Endometrial microvascular endothelial cells (primary cell): Measurements from ENCODE around the gene PMAIP1. TPM values are rescaled to one million over a fixed set of nuclear protein-coding genes. Genes with fewer than 3 reads are reported as not detected.
"Not testable (repeated sequence)": the region's sequence is repeated elsewhere in the genome, so short reads cannot be mapped to it uniquely, and the experiment has no call there.

Source experiments
- in situ Hi-C: cut with HindIII; loops from 2 replicates; pipeline ENCODE4 v1.10.0; 2017; ENCODE audit warnings: low sequenced_read_pairs, low pct_unique_long_range_greater_than_20kb; ENCODE audit errors: inconsistent ontology term
- total RNA-seq: library from RNA; depleted of rRNA; stranded (reverse); fragments of >200 nt; gene quantifications from one replicate; pipeline ENCODE4 v1.2.3, GENCODE V29; 2015; ENCODE audit errors: inconsistent ontology term

The PMAIP1 gene
- 38.9 TPM for total RNA-seq

DNA sequence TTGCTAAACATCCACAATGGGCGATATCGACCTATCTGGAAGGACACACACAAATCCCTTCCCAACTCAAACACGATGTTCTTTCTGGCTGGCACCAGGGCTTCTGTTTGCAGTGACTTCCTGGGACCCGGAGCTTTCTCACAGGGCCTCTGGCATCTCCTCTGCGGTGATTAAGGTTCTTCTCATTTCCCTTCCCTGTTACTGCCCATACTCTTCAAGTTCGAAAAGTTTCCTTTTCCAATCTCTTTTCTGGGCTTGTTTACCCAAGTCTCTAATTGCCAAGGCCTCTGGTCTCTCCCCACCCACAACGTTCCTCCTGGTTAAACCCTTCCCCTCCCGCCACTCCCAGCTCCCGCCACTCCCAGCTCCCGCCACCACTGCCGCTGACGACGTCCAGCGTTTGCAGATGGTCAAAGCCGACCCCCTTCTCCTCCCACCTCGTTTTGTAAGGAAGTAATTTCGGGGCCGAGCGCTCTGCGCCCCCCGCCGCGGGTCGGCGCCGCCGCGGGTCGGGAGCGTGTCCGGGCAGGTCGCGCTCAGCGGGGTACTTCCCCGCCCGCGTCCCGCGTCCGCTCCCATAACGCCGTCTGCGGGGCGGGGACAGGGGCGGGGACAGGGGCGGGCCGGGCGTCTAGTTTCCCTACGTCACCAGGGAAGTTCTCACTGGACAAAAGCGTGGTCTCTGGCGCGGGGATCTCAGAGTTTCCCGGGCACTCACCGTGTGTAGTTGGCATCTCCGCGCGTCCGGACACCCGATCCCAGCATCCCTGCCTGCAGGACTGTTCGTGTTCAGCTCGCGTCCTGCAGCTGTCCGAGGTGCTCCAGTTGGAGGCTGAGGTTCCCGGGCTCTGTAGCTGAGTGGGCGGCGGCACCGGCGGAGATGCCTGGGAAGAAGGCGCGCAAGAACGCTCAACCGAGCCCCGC lies at the start of gene PMAIP1:
Gene PMAIP1, plus strand, starts transcription at position 699 of the 924 bp plus-strand sequence. Its CDS starts 182 bp downstream, at position 881.
- in situ Hi-C loops: no loop called here

- in situ Hi-C loops: no loop called here
Measured at GRCh38 chr18:59851784-59852399, 47.9 kb upstream of the PMAIP1 start.

GRCh38 chr18:59852548-59852947 lies 47.2 kb upstream of the PMAIP1 start:
- in situ Hi-C loops: no loop called here

DNA sequence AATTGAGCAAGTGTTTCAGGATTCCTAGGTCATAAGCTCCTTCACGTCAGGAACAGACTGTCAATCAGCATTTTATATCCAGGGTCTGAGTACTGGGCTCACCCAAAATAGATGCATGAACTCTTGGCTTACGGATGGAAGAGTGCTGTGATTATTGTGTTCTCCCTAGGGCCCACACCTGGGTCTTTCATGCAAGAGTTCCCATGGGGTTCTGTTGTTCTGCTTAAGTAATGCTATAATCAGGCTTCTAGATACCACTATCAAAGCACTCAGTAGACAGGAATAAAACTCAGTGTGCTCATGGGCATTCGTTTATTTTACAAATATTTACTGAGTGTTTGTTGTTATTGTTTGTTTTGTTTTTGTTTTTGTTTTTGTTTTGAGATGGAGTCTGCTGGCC lies 46.4 kb upstream of the PMAIP1 start:
- in situ Hi-C loops: no loop called here

GRCh38 chr18:59853988-59854387 lies 45.8 kb upstream of the PMAIP1 start:
- in situ Hi-C loops: not testable (repeated sequence)

DNA sequence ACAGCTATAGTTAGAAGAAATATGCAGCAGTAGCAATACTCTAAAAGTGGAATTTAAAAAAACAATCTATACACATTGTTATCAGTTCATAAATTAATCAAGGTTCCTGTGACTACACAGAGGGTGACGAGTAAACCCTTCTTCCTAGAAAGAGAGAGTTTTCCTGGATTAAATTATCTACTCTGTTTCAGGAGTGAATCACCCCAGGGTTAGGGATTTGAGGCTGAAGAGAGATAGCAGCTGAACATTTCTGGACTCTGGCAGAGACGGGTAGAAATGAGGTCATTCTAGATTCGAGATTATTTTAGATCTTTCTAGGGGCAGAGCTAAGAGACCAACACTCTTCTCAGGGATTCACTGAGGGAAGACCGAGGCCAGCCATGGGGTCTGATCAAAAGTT lies 38.8 kb upstream of the PMAIP1 start:
- in situ Hi-C loops: no loop called here

DNA sequence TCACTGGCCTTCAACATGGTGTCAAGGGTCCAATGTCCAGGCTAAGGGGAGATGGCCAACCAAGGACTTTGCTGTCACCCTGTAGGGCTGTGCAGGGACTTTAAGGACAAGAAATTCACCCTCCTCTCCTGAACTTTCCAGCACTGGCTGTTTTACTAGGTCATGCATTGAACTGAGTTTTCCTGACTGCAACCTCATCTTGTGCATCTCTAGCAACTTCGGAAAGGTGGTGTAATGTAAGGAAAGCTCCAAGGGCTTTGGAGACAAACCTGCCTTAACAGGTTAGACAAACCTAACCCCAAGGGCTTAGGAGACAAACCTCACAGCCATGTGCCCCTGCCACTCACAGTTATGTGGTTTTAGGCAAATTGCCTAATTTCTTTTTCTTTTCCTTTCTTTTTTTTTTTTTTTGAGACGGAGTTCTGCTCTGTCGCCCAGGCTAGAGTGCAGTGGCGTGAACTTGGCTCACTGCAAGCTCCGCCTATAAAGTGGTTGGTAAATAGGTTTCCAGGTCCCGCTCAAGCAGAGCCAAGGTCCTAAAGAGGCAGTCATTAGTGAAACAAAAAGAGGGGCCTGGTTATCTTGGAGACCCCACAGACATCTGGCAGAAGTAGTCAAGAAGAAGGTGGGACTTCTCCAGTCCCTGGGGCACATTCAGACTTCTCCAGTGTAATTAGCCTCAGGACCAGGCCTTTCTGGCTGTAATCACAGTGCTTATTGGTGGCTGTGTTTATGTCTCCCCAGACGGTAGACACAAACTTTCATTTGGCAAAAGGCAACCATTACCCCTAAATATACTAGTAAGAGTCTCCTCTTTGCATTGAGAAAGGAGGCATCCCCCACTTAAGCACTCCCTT lies 37.6 kb upstream of the PMAIP1 start:
- in situ Hi-C loops: no loop called here

DNA sequence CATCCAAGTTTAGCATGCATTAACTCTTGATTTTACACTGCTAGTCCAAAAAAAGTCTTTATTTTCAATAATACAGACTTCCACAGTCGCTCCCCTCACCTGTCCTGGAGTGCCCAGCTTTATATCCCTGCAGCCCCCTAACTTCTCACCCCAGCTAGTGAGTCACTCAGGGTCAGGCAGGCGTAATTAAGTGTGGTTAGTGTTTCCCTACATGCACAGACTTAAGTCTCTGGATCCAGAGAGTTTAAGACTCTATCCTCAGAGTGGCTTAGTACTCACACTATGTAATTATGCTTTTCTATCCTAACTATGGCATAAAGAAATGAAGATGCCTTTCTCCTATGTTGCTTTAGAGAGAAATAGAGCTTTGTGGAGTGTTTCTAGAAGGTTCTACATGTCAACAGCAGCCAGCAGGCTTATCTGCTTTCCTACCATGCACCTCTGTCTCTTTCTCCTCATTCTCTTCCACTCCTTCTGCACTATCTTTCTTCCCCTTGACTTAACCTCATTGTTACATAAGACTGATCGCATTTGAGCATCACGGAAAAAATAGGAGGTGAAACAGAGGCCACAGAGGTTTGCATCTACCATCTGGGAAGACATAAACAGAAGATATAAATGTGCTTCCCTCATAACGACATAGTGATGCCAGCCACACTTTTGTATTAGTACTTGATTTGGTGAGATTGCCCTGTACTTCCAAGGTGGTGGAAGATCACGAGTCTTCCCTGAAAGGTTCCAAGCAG lies 34.4 kb upstream of the PMAIP1 start:
- in situ Hi-C loops: no loop called here

GRCh38 chr18:59866551-59867269 lies 33.1 kb upstream of the PMAIP1 start:
- in situ Hi-C loops: no loop called here

DNA sequence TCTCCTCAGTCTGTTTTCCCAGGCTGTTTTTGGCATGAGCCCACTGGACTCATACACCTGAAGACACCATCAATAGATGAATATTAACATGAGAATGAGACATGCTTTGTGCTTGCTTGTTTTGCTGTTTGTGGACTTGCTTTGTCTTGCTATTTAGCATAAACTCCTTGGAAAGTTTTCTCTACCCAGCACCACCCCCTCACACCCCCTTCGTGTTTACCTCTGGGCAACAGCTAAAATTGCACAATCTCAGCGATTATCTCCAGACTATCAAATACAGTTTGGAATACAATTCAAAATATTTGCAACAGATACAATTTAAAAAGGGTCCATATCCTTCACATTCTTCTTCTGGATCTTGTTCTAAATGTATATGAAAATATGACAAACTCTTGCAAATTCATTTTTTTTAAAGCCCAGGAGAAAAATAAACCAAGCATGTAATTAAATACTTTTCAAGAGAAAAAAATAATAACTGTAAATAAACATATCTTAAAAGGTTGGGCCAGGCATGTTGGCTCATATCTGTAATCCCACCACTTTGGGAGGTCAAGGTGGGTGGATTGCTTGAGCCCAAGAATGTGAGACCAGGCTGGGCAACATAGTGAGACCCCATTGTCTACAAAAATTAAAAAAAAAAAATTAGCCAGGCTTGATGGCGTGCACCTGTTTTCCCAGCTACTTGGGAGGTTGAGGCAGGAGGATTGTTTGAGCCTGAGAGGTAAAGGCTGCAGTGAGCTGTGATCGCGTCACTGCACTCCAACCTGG lies 32.3 kb upstream of the PMAIP1 start:
- in situ Hi-C loops: no loop called here

GRCh38 chr18:59870623-59871130 lies 29.1 kb upstream of the PMAIP1 start:
- in situ Hi-C loops: no loop called here

DNA sequence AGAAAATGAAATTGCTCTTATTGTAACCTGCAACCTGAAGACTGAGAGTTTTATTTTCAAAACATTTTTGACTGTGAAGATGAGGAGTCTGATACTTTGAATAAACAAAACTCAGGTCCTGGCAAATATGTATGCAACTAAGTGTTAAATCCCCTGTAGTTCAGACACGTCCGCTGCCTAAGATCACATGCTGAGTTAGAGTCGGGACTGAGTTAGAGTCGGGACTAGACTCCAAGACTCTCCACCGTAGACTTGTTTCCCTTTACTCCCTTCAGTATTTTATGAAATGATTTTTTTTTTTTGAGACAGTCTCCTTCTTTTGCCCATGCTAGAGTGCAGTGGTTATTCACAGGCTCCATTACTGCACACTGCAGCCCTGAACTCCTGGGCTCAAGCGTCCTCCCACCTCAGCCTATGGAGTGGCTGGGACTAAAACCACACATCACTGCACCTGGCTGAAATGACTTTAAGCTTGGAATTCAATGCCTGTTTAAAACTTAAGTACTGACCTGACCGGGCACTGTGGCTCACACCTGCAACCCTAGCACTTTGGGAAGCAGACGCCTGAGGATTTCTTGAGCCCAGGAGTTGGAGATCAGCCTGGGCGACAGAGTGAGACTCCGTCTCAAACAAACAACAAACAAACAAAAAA lies 28.0 kb upstream of the PMAIP1 start:
- in situ Hi-C loops: no loop called here

DNA sequence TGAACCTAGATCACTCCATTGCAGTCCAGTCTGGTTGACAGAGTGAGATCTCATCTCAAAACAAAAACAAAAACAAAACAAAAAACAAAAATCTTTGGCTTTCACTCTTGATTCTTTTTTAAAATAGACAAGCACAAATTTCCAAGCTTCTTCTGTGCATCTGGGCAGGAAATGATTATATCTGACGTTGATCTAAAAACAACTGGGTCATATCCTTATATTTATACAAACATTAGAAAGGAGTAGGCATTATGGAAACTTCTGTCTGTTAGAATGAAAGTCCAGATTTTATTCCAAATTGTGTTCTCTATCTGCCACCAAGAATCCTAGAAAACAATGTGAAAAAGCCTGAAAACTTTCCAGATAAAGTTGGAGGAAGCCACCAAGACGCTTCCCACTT lies 26.2 kb upstream of the PMAIP1 start:
- in situ Hi-C loops: no loop called here

GRCh38 chr18:59874166-59874565 lies 25.6 kb upstream of the PMAIP1 start:
- in situ Hi-C loops: no loop called here

- in situ Hi-C loops: no loop called here
Measured at GRCh38 chr18:59876310-59876626, 23.5 kb upstream of the PMAIP1 start.

DNA sequence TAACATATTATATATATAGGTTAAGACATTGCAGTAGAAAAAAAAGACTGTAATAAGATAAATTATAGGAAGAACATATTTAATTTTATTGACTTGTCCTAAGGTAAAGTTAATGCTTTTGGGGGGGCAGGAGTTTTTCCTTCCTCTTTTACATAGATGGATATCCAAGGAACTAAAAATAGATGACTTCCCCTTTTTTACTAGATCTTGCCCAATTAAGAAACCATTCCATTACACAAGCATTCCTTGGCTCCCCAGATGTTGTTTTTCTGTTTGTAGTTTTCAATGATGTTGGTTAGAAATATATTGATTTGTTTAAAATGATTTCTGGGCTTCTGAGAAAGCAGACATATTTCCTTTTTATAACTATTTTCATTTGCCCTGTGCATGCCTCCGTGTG lies 22.4 kb upstream of the PMAIP1 start:
- in situ Hi-C loops: no loop called here

DNA sequence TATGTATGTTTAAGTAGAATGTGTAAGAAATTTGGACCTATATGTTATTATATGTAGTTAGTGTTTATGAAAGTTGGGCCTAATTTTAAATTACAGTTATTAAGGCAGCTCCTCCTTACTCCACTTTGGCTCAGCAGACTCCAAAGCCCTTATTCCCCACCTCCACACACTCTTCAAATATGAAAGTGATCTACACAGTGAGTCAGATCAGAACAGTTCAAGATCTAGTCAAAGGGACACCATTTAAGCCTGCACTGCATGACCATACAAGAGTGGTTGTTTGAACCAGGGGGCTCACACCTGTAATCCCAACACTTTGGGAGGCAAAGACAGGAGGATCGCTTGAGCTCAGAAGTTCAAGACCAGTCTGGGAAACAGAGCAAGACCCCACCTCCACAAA lies 21.2 kb upstream of the PMAIP1 start:
- in situ Hi-C loops: no loop called here
